Measurements from ENCODE around the gene PCDHB15. TPM values are rescaled to one million over a fixed set of nuclear protein-coding genes. Genes with fewer than 3 reads are reported as not detected.
A peak's percentile ranks its signal among the peaks of the same experiment; 100 is the strongest.
"Not testable (repeated sequence)": the region's sequence is repeated elsewhere in the genome, so short reads cannot be mapped to it uniquely, and the experiment has no call there.

The PCDHB15 gene
- total RNA-seq, 2 experiments from 2014 or later: not detected

- no peak within 1 kb of the TSS for H3K4me3 Mint-ChIP-seq
- CTCF ChIA-PET: interaction anchor here (0.7 to 1.7 kb wide), 10 partner anchors 9 to 349 kb away, joined by 3 to 7 read pairs (median 4); partner anchors contain the start of genes PCDHB14, PCDHB15, PCDHGB7 and TAF7
- H3K27me3 Mint-ChIP-seq: peaks cover 37% of the 10 kb centered on the region
- H3K4me1 Mint-ChIP-seq (ENCODE audit: low read depth): no peaks in the 10 kb centered on the region
- peak; percentile 44 for TF ChIP-seq CTCF (IDR thresholded peaks at IDR 0.05)
- POLR2A ChIA-PET: no interaction called here
- ATAC-seq (no peak), DNase-seq (peak; percentile 33)
- intact Hi-C loops (cut with micrococcal nuclease): no loop called here
- H3K36me3 Mint-ChIP-seq (ENCODE audit: low read depth): peaks cover 3% of the 10 kb centered on the region
- H3K27ac Mint-ChIP-seq: no peak within 1 kb of the TSS
- peaks cover 2% of the 10 kb centered on the region for H3K9me3 Mint-ChIP-seq
Measured at GRCh38 chr5:141208478-141208877, 36.7 kb upstream of the PCDHB15 start, which contains the start of gene PCDHB12. TSS of gene PCDHB12 (plus strand) at chr5:141208719. CDS start at chr5:141208908, 189 bp downstream.

GRCh38 chr5:141210281-141210680 is 34.9 kb upstream of the PCDHB15 start:
- ATAC-seq; POLR2A ChIA-PET; DNase-seq; H3K36me3 Mint-ChIP-seq (ENCODE audit: low read depth); H3K9me3 Mint-ChIP-seq; CTCF ChIA-PET; H3K4me1 Mint-ChIP-seq (ENCODE audit: low read depth); intact Hi-C loops (cut with micrococcal nuclease); H3K4me3 Mint-ChIP-seq; H3K27ac Mint-ChIP-seq: not testable (repeated sequence)
- H3K27me3 Mint-ChIP-seq: peaks cover 49% of the 10 kb centered on the region

- H3K27ac Mint-ChIP-seq; H3K9me3 Mint-ChIP-seq; H3K4me1 Mint-ChIP-seq (ENCODE audit: low read depth); H3K4me3 Mint-ChIP-seq; H3K36me3 Mint-ChIP-seq (ENCODE audit: low read depth); POLR2A ChIA-PET; ATAC-seq; DNase-seq; intact Hi-C loops (cut with micrococcal nuclease); CTCF ChIA-PET: not testable (repeated sequence)
- H3K27me3 Mint-ChIP-seq: peaks cover 51% of the 10 kb centered on the region
Measured at GRCh38 chr5:141210849-141211248, 34.3 kb upstream of the PCDHB15 start.

- H3K4me1 Mint-ChIP-seq (ENCODE audit: low read depth): not testable (repeated sequence)
Measured at GRCh38 chr5:141213656-141214339, 31.4 kb upstream of the PCDHB15 start, which contains the start of gene PCDHB13. TSS of gene PCDHB13 (plus strand) at chr5:141213919. CDS start at chr5:141214124, 205 bp downstream.

GRCh38 chr5:141214583-141214982 is 30.6 kb upstream of the PCDHB15 start:
- intact Hi-C loops (cut with micrococcal nuclease); POLR2A ChIA-PET; CTCF ChIA-PET; DNase-seq; ATAC-seq; H3K4me3 Mint-ChIP-seq; H3K4me1 Mint-ChIP-seq (ENCODE audit: low read depth); H3K27ac Mint-ChIP-seq: not testable (repeated sequence)
- Mint-ChIP-seq H3K36me3 (ENCODE audit: low read depth) (peaks cover 10% of the 10 kb centered on the region), H3K27me3 (peaks cover 45% of the 10 kb centered on the region), H3K9me3 (peaks cover 14% of the 10 kb centered on the region)

More at GRCh38 chr5:141213656-141214339, 31.4 kb upstream of the PCDHB15 start, which contains the start of gene PCDHB13:
- H3K27ac Mint-ChIP-seq; intact Hi-C loops (cut with micrococcal nuclease); H3K4me3 Mint-ChIP-seq; POLR2A ChIA-PET; ATAC-seq: not testable (repeated sequence)
- DNase-seq: peak; percentile 37
- H3K9me3 Mint-ChIP-seq: peaks cover 11% of the 10 kb centered on the region
- peaks cover 10% of the 10 kb centered on the region for H3K36me3 Mint-ChIP-seq (ENCODE audit: low read depth)
- H3K27me3 Mint-ChIP-seq: peaks cover 48% of the 10 kb centered on the region
- CTCF ChIA-PET: interaction anchor here (1.1 kb wide), 1 partner anchor 350 kb away, joined by 6 read pairs; no protein-coding TSS in a partner anchor

- H3K4me3 Mint-ChIP-seq; DNase-seq; H3K4me1 Mint-ChIP-seq (ENCODE audit: low read depth); intact Hi-C loops (cut with micrococcal nuclease); CTCF ChIA-PET; H3K27ac Mint-ChIP-seq; ATAC-seq; POLR2A ChIA-PET: not testable (repeated sequence)
- Mint-ChIP-seq H3K36me3 (ENCODE audit: low read depth) (peaks cover 10% of the 10 kb centered on the region), H3K27me3 (peaks cover 42% of the 10 kb centered on the region), H3K9me3 (peaks cover 16% of the 10 kb centered on the region)
Measured at GRCh38 chr5:141215504-141215903, 29.7 kb upstream of the PCDHB15 start.

GRCh38 chr5:141216035-141216434 is 29.2 kb upstream of the PCDHB15 start:
- H3K27ac Mint-ChIP-seq; DNase-seq; intact Hi-C loops (cut with micrococcal nuclease); H3K4me3 Mint-ChIP-seq; H3K36me3 Mint-ChIP-seq (ENCODE audit: low read depth); CTCF ChIA-PET; H3K4me1 Mint-ChIP-seq (ENCODE audit: low read depth); POLR2A ChIA-PET; ATAC-seq: not testable (repeated sequence)
- Mint-ChIP-seq H3K9me3 (peaks cover 14% of the 10 kb centered on the region), H3K27me3 (peaks cover 41% of the 10 kb centered on the region)

Data from activated CD8-positive, alpha-beta T cell treated with anti-CD3 and anti-CD28 coated beads for 36 hours (primary cell).